Head of caudate nucleus (tissue), 42 donors: Measurements from ENCODE around the gene SPATC1L.
"Not testable (repeated sequence)": the region's sequence is repeated elsewhere in the genome, so short reads cannot be mapped to it uniquely, and the experiment has no call there.

ENCODE experiments used
- DNase-seq, 42 donors: peaks; one replicate each; pipeline versions ENCODE4 v3.0.0 to v3.0.0-alpha.2; 2020 to 2021; ENCODE audit warnings: mixed read lengths in 7 of 42
- intact Hi-C: fragments of 100-400 bp; cut with DNase I; formaldehyde crosslinking; loops from one replicate; pipeline ENCODE4 v1.15.0; 2022

SPATC1L gene

GRCh38 chr21:46173573-46173972, 10.7 kb downstream of the SPATC1L start:
- DNase-seq, result peak in 16 of 42 donors; percentile 3 to 35 (median 10)
- intact Hi-C loops, result no loop called here

- intact Hi-C loops, result no loop called here
- DNase-seq, result peak in 14 of 42 donors; percentile 1 to 26 (median 6)
Measured at GRCh38 chr21:46172863-46173528, 11.3 kb downstream of the SPATC1L start.

- DNase-seq, result peak in 30 of 42 donors; percentile 10 to 69 (median 48)
- intact Hi-C loops, result no loop called here
Measured at GRCh38 chr21:46171996-46172862, 12.0 kb downstream of the SPATC1L start.

- intact Hi-C loops, result no loop called here
- DNase-seq, result peak in 3 of 42 donors; percentile 0 to 15 (median 3)
Measured at GRCh38 chr21:46171585-46171984, 12.7 kb downstream of the SPATC1L start.

GRCh38 chr21:46170436-46171193, 13.6 kb downstream of the SPATC1L start:
- peak in 12 of 42 donors; percentile 3 to 25 (median 7) for DNase-seq

GRCh38 chr21:46168659-46169386, 15.4 kb downstream of the SPATC1L start:
- peak in 20 of 42 donors; percentile 4 to 40 (median 19) for DNase-seq
- intact Hi-C loops, result no loop called here

More at GRCh38 chr21:46170436-46171193, 13.6 kb downstream of the SPATC1L start:
- intact Hi-C loops, result not testable (repeated sequence)

GRCh38 chr21:46168238-46168637, 16.0 kb downstream of the SPATC1L start:
- DNase-seq, result peak in 19 of 42 donors; percentile 1 to 40 (median 12)
- intact Hi-C loops, result no loop called here

GRCh38 chr21:46165098-46165497, 19.2 kb downstream of the SPATC1L start:
- intact Hi-C loops, result no loop called here
- no peak for DNase-seq

- intact Hi-C loops, result no loop called here
- no peak for DNase-seq
Measured at GRCh38 chr21:46163380-46163779, 20.9 kb downstream of the SPATC1L start.

- DNase-seq, result peak in 20 of 42 donors; percentile 1 to 36 (median 10)
- intact Hi-C loops, result no loop called here
Measured at GRCh38 chr21:46161633-46162592, 22.3 kb downstream of the SPATC1L start.

GRCh38 chr21:46160907-46161632, 23.2 kb downstream of the SPATC1L start:
- intact Hi-C loops, result no loop called here
- DNase-seq, result peak in 22 of 42 donors; percentile 4 to 37 (median 18)

GRCh38 chr21:46160657-46160906, 23.7 kb downstream of the SPATC1L start:
- intact Hi-C loops, result no loop called here
- peak in 8 of 42 donors; percentile 0 to 35 (median 8) for DNase-seq

GRCh38 chr21:46159841-46160656, 24.2 kb downstream of the SPATC1L start:
- intact Hi-C loops, result no loop called here
- DNase-seq, result peak in 18 of 42 donors; percentile 1 to 31 (median 10)

GRCh38 chr21:46159390-46159789, 24.9 kb downstream of the SPATC1L start:
- intact Hi-C loops, result no loop called here
- peak in 15 of 42 donors; percentile 1 to 35 (median 8) for DNase-seq

GRCh38 chr21:46158666-46159300, 25.5 kb downstream of the SPATC1L start:
- peak in 17 of 42 donors; percentile 1 to 34 (median 6) for DNase-seq
- intact Hi-C loops, result no loop called here

- DNase-seq, result peak in 15 of 42 donors; percentile 1 to 38 (median 7)
- intact Hi-C loops, result no loop called here
Measured at GRCh38 chr21:46157987-46158451, 26.2 kb downstream of the SPATC1L start.
